Naive B cell (primary cell): Measurements from ENCODE around the gene LMO3. TPM values are rescaled to one million over a fixed set of nuclear protein-coding genes. Genes with fewer than 3 reads are reported as not detected.

ENCODE experiments used
- ATAC-seq, 2 donors: fragments of 150-1000 bp; cut with Tn5 transposase; 2 replicates each; pipeline ENCODE4 v1.10.0; 2021; ENCODE audit warnings: low read depth in 2 of 2, mild to moderate bottlenecking in 2 of 2, moderate library complexity in 2 of 2
- DNase-seq: peaks from one replicate; pipeline ENCODE4 v3.0.0; 2022
- H3K27ac Mint-ChIP-seq, 6 donors: one replicate each; pipeline ENCODE4 v1.8.0; 2020 to 2022; ENCODE audit warnings: mild to moderate bottlenecking in 6 of 6, mixed read lengths in 6 of 6, moderate library complexity in 5 of 6, inconsistent platforms in 2 of 6
- H3K27me3 Mint-ChIP-seq, 3 donors: one replicate each; pipeline ENCODE4 v1.8.0; 2021 to 2022; ENCODE audit warnings: mixed read lengths in 3 of 3, mild to moderate bottlenecking in 1 of 3
- H3K36me3 Mint-ChIP-seq, 2 donors: one replicate each; pipeline ENCODE4 v1.8.0; 2020 to 2022; ENCODE audit warnings: mixed read lengths in 2 of 2, inconsistent platforms in 1 of 2, mild to moderate bottlenecking in 1 of 2
- H3K4me1 Mint-ChIP-seq, 3 donors: one replicate each; pipeline ENCODE4 v1.8.0; 2020 to 2022; ENCODE audit warnings: mixed read lengths in 3 of 3, inconsistent platforms in 1 of 3, mild to moderate bottlenecking in 1 of 3, moderate library complexity in 1 of 3
- H3K4me3 Mint-ChIP-seq, 8 donors: one replicate each; pipeline ENCODE4 v1.8.0; 2020 to 2022; ENCODE audit warnings: mild to moderate bottlenecking in 8 of 8, mixed read lengths in 8 of 8, moderate library complexity in 8 of 8, inconsistent platforms in 2 of 8
- H3K9me3 Mint-ChIP-seq, 7 donors: one replicate each; pipeline ENCODE4 v1.8.0; 2020 to 2022; ENCODE audit warnings: mixed read lengths in 7 of 7, mild to moderate bottlenecking in 5 of 7, inconsistent platforms in 2 of 7, moderate library complexity in 1 of 7
- polyA plus RNA-seq, 6 donors: library from polyadenylated mRNA; unstranded; fragments of 300-500 nt; fragmentation: Illumina TruSeq; gene quantifications; one replicate each; pipeline ENCODE4 v1.2.3, GENCODE V29; 2021; ENCODE audit warnings: low read depth in 6 of 6

Gene LMO3
- polyA plus RNA-seq, 6 donors from 2014 or later: 0.29 TPM; not detected in 5

- H3K36me3 Mint-ChIP-seq: no peaks in the 10 kb centered on the region
- ATAC-seq (no peak), DNase-seq (no peak)
- no peaks in the 10 kb centered on the region for H3K4me1 Mint-ChIP-seq
- H3K4me3 Mint-ChIP-seq: no peak overlapping the region
- H3K27ac Mint-ChIP-seq: no peak overlapping the region
- H3K27me3 Mint-ChIP-seq: no peaks in the 10 kb centered on the region
- H3K9me3 Mint-ChIP-seq: peaks cover 0 to 9% (median 2%) of the 10 kb centered on the region in 7 donors
Observed at GRCh38 chr12:16520328-16520727, 85.6 kb downstream of the LMO3 start.

- no peak for ATAC-seq
- peaks cover 0 to 4% (median 2%) of the 10 kb centered on the region in 7 donors for H3K9me3 Mint-ChIP-seq
- H3K4me3 Mint-ChIP-seq: no peak overlapping the region
- no peaks in the 10 kb centered on the region for H3K36me3 Mint-ChIP-seq
- no peak for DNase-seq
- H3K27ac Mint-ChIP-seq: no peak overlapping the region
- no peaks in the 10 kb centered on the region for H3K27me3 Mint-ChIP-seq
- H3K4me1 Mint-ChIP-seq: no peaks in the 10 kb centered on the region
Observed at GRCh38 chr12:16515666-16516065, 90.3 kb downstream of the LMO3 start.

- Mint-ChIP-seq H3K36me3 (no peaks in the 10 kb centered on the region), H3K4me3 (no peak overlapping the region), H3K9me3 (peaks cover 0 to 4% (median 2%) of the 10 kb centered on the region in 7 donors), H3K27me3 (no peaks in the 10 kb centered on the region), H3K4me1 (no peaks in the 10 kb centered on the region), H3K27ac (no peak overlapping the region)
- ATAC-seq (no peak), DNase-seq (no peak)
Observed at GRCh38 chr12:16513231-16513630, 92.7 kb downstream of the LMO3 start.

GRCh38 chr12:16509411-16509810 lies 96.6 kb downstream of the LMO3 start:
- no peak for DNase-seq
- H3K36me3 Mint-ChIP-seq: no peaks in the 10 kb centered on the region
- no peak overlapping the region for H3K4me3 Mint-ChIP-seq
- H3K9me3 Mint-ChIP-seq: peaks cover 0 to 8% (median 2%) of the 10 kb centered on the region in 7 donors
- no peaks in the 10 kb centered on the region for H3K27me3 Mint-ChIP-seq
- H3K4me1 Mint-ChIP-seq: no peaks in the 10 kb centered on the region
- no peak overlapping the region for H3K27ac Mint-ChIP-seq
- no peak for ATAC-seq

- H3K4me1 Mint-ChIP-seq: no peaks in the 10 kb centered on the region
- H3K27ac Mint-ChIP-seq: no peak overlapping the region
- ATAC-seq (no peak), DNase-seq (no peak)
- no peaks in the 10 kb centered on the region for H3K36me3 Mint-ChIP-seq
- no peaks in the 10 kb centered on the region for H3K27me3 Mint-ChIP-seq
- H3K9me3 Mint-ChIP-seq: peaks cover 0 to 8% (median 4%) of the 10 kb centered on the region in 7 donors
- no peak overlapping the region for H3K4me3 Mint-ChIP-seq
Observed at GRCh38 chr12:16506394-16506793, 99.6 kb downstream of the LMO3 start.

- no peak overlapping the region for H3K4me3 Mint-ChIP-seq
- no peaks in the 10 kb centered on the region for H3K36me3 Mint-ChIP-seq
- no peaks in the 10 kb centered on the region for H3K27me3 Mint-ChIP-seq
- peaks cover 0 to 8% (median 4%) of the 10 kb centered on the region in 7 donors for H3K9me3 Mint-ChIP-seq
- DNase-seq (no peak), ATAC-seq (no peak)
- H3K4me1 Mint-ChIP-seq: no peaks in the 10 kb centered on the region
- no peak overlapping the region for H3K27ac Mint-ChIP-seq
Observed at GRCh38 chr12:16504200-16504599, 101.8 kb downstream of the LMO3 start.

- no peak for ATAC-seq
- no peaks in the 10 kb centered on the region for H3K27me3 Mint-ChIP-seq
Observed at GRCh38 chr12:16499611-16500010, 106.4 kb downstream of the LMO3 start.

More at GRCh38 chr12:16499611-16500010, 106.4 kb downstream of the LMO3 start:
- Mint-ChIP-seq H3K27ac (no peak overlapping the region), H3K4me3 (no peak overlapping the region), H3K4me1 (no peaks in the 10 kb centered on the region), H3K36me3 (no peaks in the 10 kb centered on the region), H3K9me3 (peaks cover 0 to 5% (median 0%) of the 10 kb centered on the region in 7 donors)
- no peak for DNase-seq
